OCI-LY1 (cell line): ENCODE results near the gene FYB1.

Experiments used
- H2AFZ ChIP-seq: fragments of 200-600 bp; sonication (generic), shearing (Covaris generic); 2 replicates; pipeline ENCODE4 v1.6.0; 2014; ENCODE audit warnings: antibody characterized with exemption, mild to moderate bottlenecking, low read length
- H3F3A ChIP-seq: fragments of 200-600 bp; sonication (generic), shearing (Covaris generic); 2 replicates; pipeline ENCODE4 v1.6.0; 2014; ENCODE audit warnings: mild to moderate bottlenecking, antibody characterized with exemption, low read length, moderate library complexity; ENCODE audit not compliant: insufficient read depth
- H3K27ac ChIP-seq: fragments of 200-600 bp; sonication (generic); 2 replicates; pipeline ENCODE4 v1.5.1; 2014; ENCODE audit warnings: low read length, mixed run types, mild to moderate bottlenecking, low read depth; ENCODE audit not compliant: poor library complexity, severe bottlenecking
- H3K27me3 ChIP-seq: fragments of 200-600 bp; sonication (generic); 2 replicates; pipeline ENCODE4 v1.6.0; 2014; ENCODE audit warnings: antibody characterized with exemption, mild to moderate bottlenecking, low read length, moderate library complexity; ENCODE audit not compliant: insufficient read depth
- H3K36me3 ChIP-seq: fragments of 200-600 bp; sonication (generic); 2 replicates; pipeline ENCODE4 v1.6.1; 2014; ENCODE audit warnings: mild to moderate bottlenecking, antibody characterized with exemption, low read length, moderate library complexity, mixed read lengths; ENCODE audit not compliant: insufficient read depth
- H3K4me1 ChIP-seq: fragments of 200-600 bp; sonication (generic); 2 replicates; pipeline ENCODE4 v1.5.1; 2014; ENCODE audit warnings: mild to moderate bottlenecking, low read length, moderate library complexity; ENCODE audit not compliant: insufficient read depth, severe bottlenecking
- H3K4me2 ChIP-seq: fragments of 200-600 bp; sonication (generic), shearing (Covaris generic); 2 replicates; pipeline ENCODE4 v1.6.1; 2014; ENCODE audit warnings: low read length
- H3K4me3 ChIP-seq: fragments of 200-600 bp; sonication (generic); 2 replicates; pipeline ENCODE4 v1.5.1; 2014; ENCODE audit warnings: low read length, low read depth, mild to moderate bottlenecking, mixed read lengths; ENCODE audit not compliant: poor library complexity, severe bottlenecking
- H3K79me2 ChIP-seq: fragments of 200-600 bp; shearing (Covaris generic); 2 replicates; pipeline ENCODE4 v1.6.1; 2016; ENCODE audit warnings: mixed run types, low read length, mixed read lengths; ENCODE audit not compliant: insufficient read depth
- H3K9ac ChIP-seq: fragments of 200-600 bp; sonication (generic), shearing (Covaris generic); 2 replicates; pipeline ENCODE4 v1.6.1; 2014; ENCODE audit warnings: mild to moderate bottlenecking, low read length, mixed read lengths
- H3K9me2 ChIP-seq: fragments of 200-600 bp; sonication (generic), shearing (Covaris generic); 2 replicates; pipeline ENCODE4 v1.6.1; 2014; ENCODE audit warnings: low read depth, mild to moderate bottlenecking, low read length, mixed read lengths
- H3K9me3 ChIP-seq: fragments of 200-600 bp; shearing (Covaris generic); 2 replicates; pipeline ENCODE4 v1.6.1; 2014; ENCODE audit warnings: low read length, mixed read lengths
- H4K20me1 ChIP-seq: fragments of 200-600 bp; sonication (generic), shearing (Covaris generic); 2 replicates; pipeline ENCODE4 v1.6.0; 2016; ENCODE audit warnings: mild to moderate bottlenecking, low read length; ENCODE audit not compliant: insufficient read depth
- EZH2 ChIP-seq: fragments of 200-600 bp; sonication (generic), shearing (Covaris generic); IDR thresholded peaks from 2 replicates; pipeline ENCODE4 v1.8.0; 2017; ENCODE audit warnings: borderline replicate concordance, mixed run types, mild to moderate bottlenecking, antibody characterized with exemption, low read length, moderate library complexity, mixed read lengths
- TF ChIP-seq, protein P1 (sequence below): fragments of 200-600 bp; sonication (generic), shearing (Covaris generic); IDR thresholded peaks from 2 replicates; pipeline ENCODE4 v1.5.1; 2017; ENCODE audit warnings: mild to moderate bottlenecking, antibody characterized with exemption, low read length, moderate library complexity, mixed read lengths

FYB1 gene

DNA sequence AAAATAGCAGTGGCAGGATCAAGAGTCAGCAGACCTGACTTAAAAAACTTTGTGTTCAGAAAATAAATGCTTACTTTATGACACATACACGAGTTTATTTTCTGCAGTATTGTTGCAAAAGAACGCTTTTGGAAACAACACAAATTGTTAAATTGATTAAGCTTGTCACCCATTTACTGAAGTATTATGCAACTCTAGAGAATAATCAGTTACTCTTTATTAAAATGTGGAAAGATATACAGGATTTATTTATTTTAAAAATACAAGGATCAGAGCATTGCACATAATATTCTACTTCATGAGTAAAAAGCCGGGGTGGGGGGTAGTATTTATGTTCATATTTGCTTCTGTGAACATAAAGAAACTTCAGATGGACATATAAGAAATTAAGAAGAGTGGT is 20.0 kb downstream of the FYB1 start:
- Histone ChIP-seq H3K27ac (no peak overlapping the region), H3K4me3 (no peak overlapping the region), H3K4me2 (no peak overlapping the region), H3K36me3 (no peaks in the 10 kb centered on the region), H3K9me3 (no peaks in the 10 kb centered on the region), H4K20me1 (no peaks in the 10 kb centered on the region), H3K27me3 (no peaks in the 10 kb centered on the region), H3K9me2 (no peaks in the 10 kb centered on the region), H3F3A (no peaks in the 10 kb centered on the region), H3K4me1 (no peaks in the 10 kb centered on the region), H2AFZ (no peak overlapping the region), H3K79me2 (no peaks in the 10 kb centered on the region), H3K9ac (no peak overlapping the region)
- TF ChIP-seq EZH2, result no peak
- TF ChIP-seq, protein P1, sequence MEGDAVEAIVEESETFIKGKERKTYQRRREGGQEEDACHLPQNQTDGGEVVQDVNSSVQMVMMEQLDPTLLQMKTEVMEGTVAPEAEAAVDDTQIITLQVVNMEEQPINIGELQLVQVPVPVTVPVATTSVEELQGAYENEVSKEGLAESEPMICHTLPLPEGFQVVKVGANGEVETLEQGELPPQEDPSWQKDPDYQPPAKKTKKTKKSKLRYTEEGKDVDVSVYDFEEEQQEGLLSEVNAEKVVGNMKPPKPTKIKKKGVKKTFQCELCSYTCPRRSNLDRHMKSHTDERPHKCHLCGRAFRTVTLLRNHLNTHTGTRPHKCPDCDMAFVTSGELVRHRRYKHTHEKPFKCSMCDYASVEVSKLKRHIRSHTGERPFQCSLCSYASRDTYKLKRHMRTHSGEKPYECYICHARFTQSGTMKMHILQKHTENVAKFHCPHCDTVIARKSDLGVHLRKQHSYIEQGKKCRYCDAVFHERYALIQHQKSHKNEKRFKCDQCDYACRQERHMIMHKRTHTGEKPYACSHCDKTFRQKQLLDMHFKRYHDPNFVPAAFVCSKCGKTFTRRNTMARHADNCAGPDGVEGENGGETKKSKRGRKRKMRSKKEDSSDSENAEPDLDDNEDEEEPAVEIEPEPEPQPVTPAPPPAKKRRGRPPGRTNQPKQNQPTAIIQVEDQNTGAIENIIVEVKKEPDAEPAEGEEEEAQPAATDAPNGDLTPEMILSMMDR, result no peak

DNA sequence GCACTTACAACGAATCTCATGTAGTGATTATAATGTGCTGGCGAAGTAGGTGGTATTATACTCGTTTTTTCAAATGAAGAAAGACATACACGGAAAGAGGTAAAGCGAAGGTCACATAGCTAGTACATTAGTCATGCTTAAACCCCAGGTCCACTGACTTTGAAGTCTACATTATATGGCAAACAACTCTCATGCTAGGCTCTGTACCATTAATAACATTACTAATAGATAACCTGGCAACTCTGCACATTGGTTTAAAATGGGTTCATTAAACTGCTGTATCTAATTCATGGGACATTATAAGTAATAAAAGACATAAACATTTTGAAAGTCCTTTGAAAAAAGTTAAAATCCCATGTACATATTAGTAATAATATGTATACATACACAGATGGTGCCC is 21.2 kb downstream of the FYB1 start:
- TF ChIP-seq, protein P1, result no peak
- TF ChIP-seq EZH2, result no peak
- Histone ChIP-seq H3K79me2 (no peaks in the 10 kb centered on the region), H3K9me2 (no peaks in the 10 kb centered on the region), H3K27me3 (no peaks in the 10 kb centered on the region), H3K27ac (no peak overlapping the region), H3K4me3 (no peak overlapping the region), H4K20me1 (no peaks in the 10 kb centered on the region), H3K36me3 (no peaks in the 10 kb centered on the region), H3K9ac (no peak overlapping the region), H3K4me1 (no peaks in the 10 kb centered on the region), H3K9me3 (no peaks in the 10 kb centered on the region), H3F3A (no peaks in the 10 kb centered on the region), H2AFZ (no peak overlapping the region), H3K4me2 (no peak overlapping the region)

DNA sequence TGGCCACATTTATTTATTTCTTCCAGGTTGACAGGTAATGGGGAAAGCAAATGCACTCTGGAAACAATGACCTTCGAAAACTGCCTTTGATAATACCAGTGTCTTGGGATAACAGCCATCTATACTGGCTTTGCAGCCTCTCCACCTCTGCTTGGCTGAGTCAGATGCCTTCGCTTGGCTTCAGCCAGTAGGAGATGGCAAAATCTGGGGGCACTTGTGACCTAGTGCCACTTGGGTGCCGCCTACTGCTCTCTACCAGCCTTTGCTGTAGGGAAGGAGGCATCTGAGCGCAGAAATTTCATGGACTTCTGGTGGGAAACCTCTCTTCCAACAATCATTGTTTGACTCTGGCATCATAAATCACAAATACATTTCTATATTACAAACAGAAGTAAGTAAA is 21.8 kb downstream of the FYB1 start:
- Histone ChIP-seq H3K4me3 (no peak overlapping the region), H3K9me2 (no peaks in the 10 kb centered on the region), H3K79me2 (no peaks in the 10 kb centered on the region), H3K36me3 (no peaks in the 10 kb centered on the region), H3K27me3 (no peaks in the 10 kb centered on the region), H3F3A (no peaks in the 10 kb centered on the region), H3K9me3 (no peaks in the 10 kb centered on the region), H3K27ac (no peak overlapping the region), H2AFZ (no peak overlapping the region), H3K9ac (no peak overlapping the region), H4K20me1 (no peaks in the 10 kb centered on the region), H3K4me1 (no peaks in the 10 kb centered on the region), H3K4me2 (no peak overlapping the region)
- TF ChIP-seq EZH2, result no peak
- TF ChIP-seq, protein P1, result no peak
